Measurements from ENCODE around the gene AKR1E2.

DNA sequence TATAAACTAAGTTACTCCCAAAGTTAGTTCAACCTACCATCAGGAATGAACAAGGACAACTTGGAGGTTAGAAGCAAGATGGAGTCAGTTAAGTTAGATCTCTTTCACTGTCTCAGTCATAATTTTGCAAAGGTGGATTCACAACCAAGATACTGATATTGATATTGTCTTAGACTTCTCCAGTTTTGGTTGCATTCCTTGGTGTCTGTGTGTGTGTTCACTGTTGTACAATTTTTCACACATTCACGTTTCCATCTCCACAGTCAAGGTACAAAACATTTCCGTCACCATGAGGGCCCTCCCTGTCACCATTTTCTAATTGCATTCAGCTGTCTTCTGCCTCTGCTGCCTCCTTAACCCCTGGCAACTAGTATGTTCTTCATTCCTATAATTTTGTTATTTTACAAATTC is 41.1 kb downstream of the AKR1E2 start:
- TF ChIP-seq, protein P1, sequence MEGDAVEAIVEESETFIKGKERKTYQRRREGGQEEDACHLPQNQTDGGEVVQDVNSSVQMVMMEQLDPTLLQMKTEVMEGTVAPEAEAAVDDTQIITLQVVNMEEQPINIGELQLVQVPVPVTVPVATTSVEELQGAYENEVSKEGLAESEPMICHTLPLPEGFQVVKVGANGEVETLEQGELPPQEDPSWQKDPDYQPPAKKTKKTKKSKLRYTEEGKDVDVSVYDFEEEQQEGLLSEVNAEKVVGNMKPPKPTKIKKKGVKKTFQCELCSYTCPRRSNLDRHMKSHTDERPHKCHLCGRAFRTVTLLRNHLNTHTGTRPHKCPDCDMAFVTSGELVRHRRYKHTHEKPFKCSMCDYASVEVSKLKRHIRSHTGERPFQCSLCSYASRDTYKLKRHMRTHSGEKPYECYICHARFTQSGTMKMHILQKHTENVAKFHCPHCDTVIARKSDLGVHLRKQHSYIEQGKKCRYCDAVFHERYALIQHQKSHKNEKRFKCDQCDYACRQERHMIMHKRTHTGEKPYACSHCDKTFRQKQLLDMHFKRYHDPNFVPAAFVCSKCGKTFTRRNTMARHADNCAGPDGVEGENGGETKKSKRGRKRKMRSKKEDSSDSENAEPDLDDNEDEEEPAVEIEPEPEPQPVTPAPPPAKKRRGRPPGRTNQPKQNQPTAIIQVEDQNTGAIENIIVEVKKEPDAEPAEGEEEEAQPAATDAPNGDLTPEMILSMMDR (IDR thresholded peaks at IDR 0.05), result no peak
- TF ChIP-seq POLR2A (IDR thresholded peaks at IDR 0.05), result no peak
